HG02870 (cell line): ENCODE results near the gene ARHGAP30.
A peak's percentile ranks its signal among the peaks of the same experiment; 100 is the strongest.
"Not testable (repeated sequence)": the region's sequence is repeated elsewhere in the genome, so short reads cannot be mapped to it uniquely, and the experiment has no call there.

Experiments
- ATAC-seq: cut with Tn5 transposase; IDR thresholded peaks from one replicate; pipeline ENCODE4 v1.9.1; 2021; ENCODE audit warnings: mild to moderate bottlenecking, moderate library complexity; ENCODE audit not compliant: unreplicated experiment

The ARHGAP30 gene

GRCh38 chr1:161018631-161018930 lies 51.1 kb downstream of the ARHGAP30 start:
- ATAC-seq: no peak

- ATAC-seq: no peak
Measured at GRCh38 chr1:161017756-161018630, 51.7 kb downstream of the ARHGAP30 start.

GRCh38 chr1:161017181-161017580 lies 52.5 kb downstream of the ARHGAP30 start:
- not testable (repeated sequence) for ATAC-seq

GRCh38 chr1:161016683-161017082 lies 53.0 kb downstream of the ARHGAP30 start:
- ATAC-seq: not testable (repeated sequence)

- ATAC-seq: peak; percentile 88
Measured at GRCh38 chr1:161013488-161014230, 56.0 kb downstream of the ARHGAP30 start.

- no peak for ATAC-seq
Measured at GRCh38 chr1:161013131-161013487, 56.6 kb downstream of the ARHGAP30 start.

- ATAC-seq: no peak
Measured at GRCh38 chr1:161012420-161012819, 57.3 kb downstream of the ARHGAP30 start.

- no peak for ATAC-seq
Measured at GRCh38 chr1:161009602-161010211, 60.0 kb downstream of the ARHGAP30 start.

- ATAC-seq: no peak
Measured at GRCh38 chr1:161008869-161009510, 60.7 kb downstream of the ARHGAP30 start.

GRCh38 chr1:161007369-161007768 lies 62.3 kb downstream of the ARHGAP30 start:
- no peak for ATAC-seq

GRCh38 chr1:161006563-161006962 lies 63.1 kb downstream of the ARHGAP30 start:
- ATAC-seq: no peak

- ATAC-seq: no peak
Measured at GRCh38 chr1:161001525-161001924, 68.2 kb downstream of the ARHGAP30 start.

- no peak for ATAC-seq
Measured at GRCh38 chr1:161000736-161001480, 68.8 kb downstream of the ARHGAP30 start.

GRCh38 chr1:160999376-160999775 lies 70.3 kb downstream of the ARHGAP30 start:
- no peak for ATAC-seq

GRCh38 chr1:160997323-160998038 lies 72.2 kb downstream of the ARHGAP30 start:
- no peak for ATAC-seq
